BJ (cell line): Measurements from ENCODE around the gene CTDSPL. TPM values are rescaled to one million over a fixed set of nuclear protein-coding genes. Genes with fewer than 3 reads are reported as not detected.

Experiments used
- CTCF ChIA-PET: fragments of 350-600 bp; formaldehyde crosslinking; extraction: SDS; loops from one replicate; lab custom pipeline; 2021; ENCODE audit warnings: antibody characterized with exemption, inconsistent platforms; lab: Yijun Ruan, JAX
- POLR2A ChIA-PET: fragments of 300-600 bp; sonication (Branson Sonifier 250); formaldehyde crosslinking; extraction: SDS; loops from one replicate; lab custom pipeline; 2021; ENCODE audit warnings: antibody characterized with exemption; lab: Charles Lee
- DNase-seq: peaks from one replicate; pipeline ENCODE4 v3.0.0-alpha.2; 2011; ENCODE audit warnings: low read depth
- H3K27me3 ChIP-seq: 2 replicates; pipeline ENCODE4 v1.6.0; 2011; ENCODE audit warnings: low read length; ENCODE audit not compliant: control insufficient read depth, insufficient read depth
- H3K36me3 ChIP-seq: 2 replicates; pipeline ENCODE4 v1.5.1; 2011; ENCODE audit warnings: low read length; ENCODE audit not compliant: control insufficient read depth, insufficient read depth
- H3K4me3 ChIP-seq: 2 replicates; pipeline ENCODE4 v1.5.1; 2011; ENCODE audit warnings: low read depth, mild to moderate bottlenecking, control low read depth, low read length
- polyA plus RNA-seq: library from polyadenylated mRNA; depleted of rRNA; stranded (reverse); fragments of >200 nt; gene quantifications from 2 replicates; pipeline ENCODE4 v1.2.3, GENCODE V29; 2011
- TF ChIP-seq, protein P1 (sequence below): IDR thresholded peaks from 2 replicates; pipeline ENCODE4 v1.5.1; 2011; ENCODE audit warnings: low read depth, mild to moderate bottlenecking, control low read depth, inconsistent platforms, low read length, moderate library complexity; ENCODE audit not compliant: insufficient read depth

Gene CTDSPL
- polyA plus RNA-seq, 1 experiment, result 45.2 TPM

GRCh38 chr3:37909067-37909911, 47.6 kb downstream of the CTDSPL start:
- Histone ChIP-seq H3K4me3 (no peak overlapping the region), H3K36me3 (0 out of 2 replicates have a peak, but pooled peaks cover 1% of the 10 kb centered on the region), H3K27me3 (no peaks in the 10 kb centered on the region)
- TF ChIP-seq, protein P1, sequence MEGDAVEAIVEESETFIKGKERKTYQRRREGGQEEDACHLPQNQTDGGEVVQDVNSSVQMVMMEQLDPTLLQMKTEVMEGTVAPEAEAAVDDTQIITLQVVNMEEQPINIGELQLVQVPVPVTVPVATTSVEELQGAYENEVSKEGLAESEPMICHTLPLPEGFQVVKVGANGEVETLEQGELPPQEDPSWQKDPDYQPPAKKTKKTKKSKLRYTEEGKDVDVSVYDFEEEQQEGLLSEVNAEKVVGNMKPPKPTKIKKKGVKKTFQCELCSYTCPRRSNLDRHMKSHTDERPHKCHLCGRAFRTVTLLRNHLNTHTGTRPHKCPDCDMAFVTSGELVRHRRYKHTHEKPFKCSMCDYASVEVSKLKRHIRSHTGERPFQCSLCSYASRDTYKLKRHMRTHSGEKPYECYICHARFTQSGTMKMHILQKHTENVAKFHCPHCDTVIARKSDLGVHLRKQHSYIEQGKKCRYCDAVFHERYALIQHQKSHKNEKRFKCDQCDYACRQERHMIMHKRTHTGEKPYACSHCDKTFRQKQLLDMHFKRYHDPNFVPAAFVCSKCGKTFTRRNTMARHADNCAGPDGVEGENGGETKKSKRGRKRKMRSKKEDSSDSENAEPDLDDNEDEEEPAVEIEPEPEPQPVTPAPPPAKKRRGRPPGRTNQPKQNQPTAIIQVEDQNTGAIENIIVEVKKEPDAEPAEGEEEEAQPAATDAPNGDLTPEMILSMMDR, result no peak
- POLR2A ChIA-PET, result no interaction called here
- DNase-seq, result no peak
- CTCF ChIA-PET, result interaction anchor here (1.5 kb wide), 1 partner anchor 64 kb away, joined by 3 read pairs; no protein-coding TSS in a partner anchor

- CTCF ChIA-PET, result interaction anchor here (1.1 to 1.5 kb wide), 2 partner anchors 9 to 12 kb away, joined by 3 read pairs; no protein-coding TSS in a partner anchor
- Histone ChIP-seq H3K4me3 (no peak overlapping the region), H3K36me3 (0 out of 2 replicates have a peak, but pooled peaks cover 1% of the 10 kb centered on the region), H3K27me3 (no peaks in the 10 kb centered on the region)
- POLR2A ChIA-PET, result no interaction called here
- TF ChIP-seq, protein P1, result no peak
- DNase-seq, result no peak
These were observed 49.2 kb downstream of the CTDSPL start for GRCh38 chr3:37910671-37911400.

GRCh38 chr3:37912052-37912733, 50.5 kb downstream of the CTDSPL start:
- no peak overlapping the region for H3K4me3 ChIP-seq
- no peaks in the 10 kb centered on the region for H3K27me3 ChIP-seq
- POLR2A ChIA-PET, result no interaction called here
- CTCF ChIA-PET, result no interaction called here
- H3K36me3 ChIP-seq, result 0 out of 2 replicates have a peak, but pooled peaks cover 1% of the 10 kb centered on the region
- TF ChIP-seq, protein P1, result no peak
- no peak for DNase-seq

GRCh38 chr3:37913522-37913921, 51.8 kb downstream of the CTDSPL start:
- H3K36me3 ChIP-seq, result 0 out of 2 replicates have a peak, but pooled peaks cover 1% of the 10 kb centered on the region
- DNase-seq, result no peak
- no peak overlapping the region for H3K4me3 ChIP-seq
- ChIA-PET POLR2A (no interaction called here), CTCF (no interaction called here)
- no peaks in the 10 kb centered on the region for H3K27me3 ChIP-seq
- TF ChIP-seq, protein P1, result no peak
